Heart left ventricle (tissue), 16 donors: ENCODE measurements around the gene MET. TPM values are rescaled to one million over a fixed set of nuclear protein-coding genes. Genes with fewer than 3 reads are reported as not detected.

ENCODE experiments used
- ATAC-seq, 4 donors: fragments of 200-7000 bp; cut with Tn5 transposase; one replicate each; pipeline ENCODE4 v1.9.1; 2020 to 2022; ENCODE audit warnings: moderate library complexity in 4 of 4, mild to moderate bottlenecking in 3 of 4, moderate number of reproducible peaks in 1 of 4
- DNase-seq, 5 donors: peaks; one replicate each; pipeline ENCODE4 v3.0.0-alpha.2; 2020
- H3K27ac ChIP-seq, 12 donors: fragments of 200-600 bp; sonication (generic) in 4 of 12; one replicate each; pipeline versions ENCODE4 v1.5.0 to v1.8.0; 2016 to 2022; ENCODE audit warnings: mild to moderate bottlenecking in 2 of 12
- H3K27me3 ChIP-seq, 9 donors: fragments of 200-600 bp; sonication (generic) in 2 of 9; one replicate each; pipeline versions ENCODE4 v1.5.1 to v1.8.0; 2016 to 2022; ENCODE audit warnings: mild to moderate bottlenecking in 3 of 9
- H3K36me3 ChIP-seq, 9 donors: fragments of 200-600 bp; sonication (generic) in 2 of 9; one replicate each; pipeline versions ENCODE4 v1.5.0 to v1.8.0; 2018 to 2022; ENCODE audit warnings: mild to moderate bottlenecking in 2 of 9
- H3K4me1 ChIP-seq, 12 donors: fragments of 200-600 bp; sonication (generic) in 4 of 12; one replicate each; pipeline versions ENCODE4 v1.5.0 to v1.8.0; 2016 to 2022; ENCODE audit warnings: mild to moderate bottlenecking in 3 of 12
- H3K4me3 ChIP-seq, 12 donors: fragments of 200-600 bp; sonication (generic) in 4 of 12; one replicate each; pipeline versions ENCODE4 v1.5.0 to v1.8.0; 2017 to 2022; ENCODE audit warnings: mild to moderate bottlenecking in 9 of 12, moderate library complexity in 4 of 12
- H3K9me3 ChIP-seq, 12 donors: fragments of 200-600 bp; sonication (generic) in 4 of 12; one replicate each; pipeline versions ENCODE4 v1.5.0 to v1.8.0; 2016 to 2022; ENCODE audit warnings: mild to moderate bottlenecking in 1 of 12
- CTCF ChIP-seq, 12 donors: fragments of 200-600 bp; sonication (generic) in 4 of 12; IDR thresholded peaks; one replicate each; pipeline versions ENCODE4 v1.5.0 to v1.8.0; 2018 to 2022; ENCODE audit warnings: antibody characterized with exemption in 12 of 12, mild to moderate bottlenecking in 5 of 12
- POLR2A ChIP-seq, 2 donors: fragments of 450-650 bp; IDR thresholded peaks; one replicate each; pipeline ENCODE4 v1.6.1; 2017; ENCODE audit warnings: antibody characterized with exemption in 2 of 2, mild to moderate bottlenecking in 2 of 2, moderate library complexity in 2 of 2
- WGBS, 4 donors: extraction: QIAGEN DNeasy Blood & Tissue Kit in 2 of 4; methylation state at CpG; one replicate each; pipeline versions ENCODE4 v1.1.5 to v1.1.7; 2013 to 2018; 5-methylcytosine and 5-hydroxymethylcytosine counted together
- intact Hi-C, 10 donors: fragments of 100-400 bp; cut with DNase I; formaldehyde crosslinking; loops; one replicate each; pipeline versions ENCODE4 v1.11.1 to v1.14.2; 2022
- polyA plus RNA-seq, 2 donors: library from polyadenylated mRNA; stranded (reverse); fragments of 200-250 nt; gene quantifications; one replicate each; pipeline ENCODE4 v1.2.3, GENCODE V29; 2013
- total RNA-seq, 9 donors: library from RNA; depleted of rRNA in 2 of 9; stranded (reverse); fragments of >200 nt in 2 of 9; fragmentation: NEBNext Ultra II Directional in 3 of 9; extraction: Animal tissue kit (Norgen Biotek cat#: 25700) in 3 of 9; gene quantifications; one replicate each; pipeline versions ENCODE4 v1.1.0 to v1.2.4, GENCODE V29; 2016 to 2023
- donor health status: ischemic (EF 13 %, LVEDD 7.1; RV severe dilation, severe dysfunction).
- donor health status: healthy with polysubstance abuse.
- donor health status: DM: no; HTN: yes; CAD: no.
- donor health status: DM: no; HTN: no; CAD: no.
- donor health status: ischemic (EF 25% LVEDD 6.9; RV normal size, moderate dysfunction).
- donor health status: ischemic (EF 25% LVEDD 5.7; RV mildly dilated, moderate dysfunction).
- donor health status: healthy.
- donor health status: DM: yes; HTN: yes; CAD: no.
- donor health status: ischemic (EF 35%, LVEDD 5.7; RV mildly dilated, moderate dysfunction).
- donor health status: nonischemic (EF 11% LVEDD 7.7; RV severe dilation, severe dysfunction).
- donor health status: DM: yes; HTN: yes; CAD: no.
- donor health status: PGD.
- donor health status: ischemic (EF 29% LVEDD 5.4; RV normal size, mild dysfunction).
- donor health status: nonischemic (EF 23%, LVEDD 6.1; RV moderate dilation, normal function).

The MET gene
- total and polyA plus RNA-seq, 11 donors, result 2.4 to 29.7 (median 14.3) TPM

- no peaks in the 10 kb centered on the region for H3K9me3 ChIP-seq
- no peak overlapping the region for H3K4me3 ChIP-seq
- intact Hi-C loops, result loop anchor here in 1 of 10 donors (5.0 kb wide), 1 partner anchor 35 kb away; no protein-coding TSS in a partner anchor
- peaks cover 0 to 14% (median 1%) of the 10 kb centered on the region in 12 donors for H3K4me1 ChIP-seq
- H3K36me3 ChIP-seq, result peaks cover 0 to 13% (median 0%) of the 10 kb centered on the region in 9 donors
- no peak for ATAC-seq
- WGBS, 4 donors, result 82 to 89% (median 85%) methylated on average over 3 of the region's 3 CpGs
- no peak for TF ChIP-seq CTCF (IDR thresholded peaks at IDR 0.05)
- TF ChIP-seq POLR2A (IDR thresholded peaks at IDR 0.05), result no peak
- no peak for DNase-seq
- no peak overlapping the region for H3K27ac ChIP-seq
- no peaks in the 10 kb centered on the region for H3K27me3 ChIP-seq
Measured at GRCh38 chr7:116777651-116778281, 105.8 kb downstream of the MET start.

GRCh38 chr7:116779216-116779615, 107.2 kb downstream of the MET start:
- no peak for TF ChIP-seq CTCF (IDR thresholded peaks at IDR 0.05)
- no peak for TF ChIP-seq POLR2A (IDR thresholded peaks at IDR 0.05)
- no peak overlapping the region for H3K27ac ChIP-seq
- H3K4me1 ChIP-seq, result peaks cover 0 to 14% (median 1%) of the 10 kb centered on the region in 12 donors
- ATAC-seq, result no peak
- intact Hi-C loops, result loop anchor here in 1 of 10 donors (5.0 kb wide), 1 partner anchor 37 kb away; no protein-coding TSS in a partner anchor
- no peak for DNase-seq
- H3K9me3 ChIP-seq, result no peaks in the 10 kb centered on the region
- peaks cover 0 to 13% (median 0%) of the 10 kb centered on the region in 9 donors for H3K36me3 ChIP-seq
- no peaks in the 10 kb centered on the region for H3K27me3 ChIP-seq
- 85 to 93% (median 89%) methylated on average over 4 of the region's 4 CpGs for WGBS, 4 donors
- H3K4me3 ChIP-seq, result no peak overlapping the region

DNA sequence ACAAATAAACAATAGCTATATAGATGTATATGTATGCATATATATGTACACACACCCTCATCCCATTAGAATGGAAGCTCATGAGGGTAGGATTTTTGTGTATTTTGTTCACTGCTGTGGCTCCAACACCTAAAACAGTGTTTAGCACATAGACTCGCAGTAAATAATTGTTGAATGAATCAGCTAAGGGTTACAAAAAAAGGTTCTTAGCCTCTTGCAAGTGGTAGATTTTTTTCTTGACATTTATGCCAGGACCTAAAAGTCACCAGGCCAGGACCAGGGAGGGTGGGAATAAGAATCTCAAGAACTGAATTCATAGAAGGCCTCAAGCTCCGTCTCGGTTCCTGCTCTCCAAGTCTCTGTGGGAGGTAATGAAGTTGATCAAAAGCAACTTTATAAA, 107.9 kb downstream of the MET start:
- Histone ChIP-seq H3K9me3 (no peaks in the 10 kb centered on the region), H3K27me3 (no peaks in the 10 kb centered on the region), H3K36me3 (peaks cover 0 to 13% (median 0%) of the 10 kb centered on the region in 9 donors), H3K27ac (no peak overlapping the region), H3K4me1 (peaks cover 0 to 14% (median 1%) of the 10 kb centered on the region in 12 donors), H3K4me3 (no peak overlapping the region)
- intact Hi-C loops, result loop anchor here in 1 of 10 donors (5.0 kb wide), 1 partner anchor 38 kb away; no protein-coding TSS in a partner anchor
- TF ChIP-seq POLR2A (IDR thresholded peaks at IDR 0.05) (no peak), CTCF (IDR thresholded peaks at IDR 0.05) (no peak)
- DNase-seq, result no peak
- 79 to 88% (median 83%) methylated on average over 3 of the region's 3 CpGs for WGBS, 4 donors
- no peak for ATAC-seq

GRCh38 chr7:116780521-116780920, 108.5 kb downstream of the MET start:
- H3K4me3 ChIP-seq, result no peak overlapping the region
- DNase-seq, result no peak
- WGBS, 4 donors, result 17 to 42% (median 21%) methylated on average over 1 of the region's 1 CpG
- H3K4me1 ChIP-seq, result peaks cover 0 to 14% (median 1%) of the 10 kb centered on the region in 12 donors
- H3K9me3 ChIP-seq, result no peaks in the 10 kb centered on the region
- intact Hi-C loops, result no loop called here
- no peak overlapping the region for H3K27ac ChIP-seq
- no peak for ATAC-seq
- H3K36me3 ChIP-seq, result peaks cover 0 to 13% (median 0%) of the 10 kb centered on the region in 9 donors
- TF ChIP-seq POLR2A (IDR thresholded peaks at IDR 0.05) (no peak), CTCF (IDR thresholded peaks at IDR 0.05) (no peak)
- no peaks in the 10 kb centered on the region for H3K27me3 ChIP-seq
